HG03095 (cell line): ENCODE measurements around the gene PIK3R4.

ENCODE experiments used
- ATAC-seq: cut with Tn5 transposase; IDR thresholded peaks from one replicate; pipeline ENCODE4 v1.9.1; 2021; ENCODE audit warnings: moderate library complexity; ENCODE audit not compliant: unreplicated experiment

The PIK3R4 gene

GRCh38 chr3:130644628-130645253 is 101.9 kb downstream of the PIK3R4 start:
- ATAC-seq = no peak

DNA sequence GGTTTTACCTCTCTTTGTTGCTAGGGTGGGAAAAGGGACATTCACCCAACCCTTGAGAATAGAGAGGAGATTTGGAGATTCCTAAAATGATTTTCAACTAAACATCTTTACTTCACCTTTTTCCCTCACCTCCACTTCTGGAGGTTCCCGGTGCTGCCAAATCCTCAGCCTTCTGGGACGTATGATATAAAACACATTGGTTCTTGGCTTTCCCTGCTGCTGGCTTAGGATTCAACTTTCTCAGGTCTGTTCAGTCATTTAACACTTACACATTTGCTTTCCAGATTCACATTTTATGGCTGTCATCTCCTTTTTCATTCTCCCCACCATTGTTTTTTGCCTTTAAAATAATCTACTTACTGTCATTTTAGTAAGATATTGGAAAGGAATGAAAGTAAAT is 106.6 kb downstream of the PIK3R4 start:
- ATAC-seq = no peak

GRCh38 chr3:130636480-130637234 is 110.0 kb downstream of the PIK3R4 start:
- ATAC-seq = no peak

DNA sequence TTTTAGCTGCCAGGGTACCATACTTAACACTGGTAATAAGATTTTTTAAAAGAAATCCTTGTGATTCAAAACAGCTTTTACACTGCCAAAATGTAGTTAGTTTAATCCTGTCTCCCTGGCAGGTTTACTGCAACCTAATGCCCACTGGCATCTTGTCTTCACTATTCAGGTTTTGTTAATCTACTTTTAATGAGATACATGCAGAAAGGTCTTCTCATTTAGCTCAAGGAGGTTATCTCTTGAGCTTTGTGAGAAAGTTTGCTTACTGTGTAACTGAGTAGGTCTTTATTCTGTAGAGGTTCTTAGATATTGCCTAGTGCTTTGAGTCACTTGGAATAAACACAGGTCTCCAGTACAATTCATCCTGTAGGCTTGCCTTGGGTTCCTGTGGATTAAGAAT is 110.7 kb downstream of the PIK3R4 start:
- ATAC-seq = no peak

GRCh38 chr3:130635285-130635684 is 111.3 kb downstream of the PIK3R4 start:
- ATAC-seq = no peak
